Stimulated activated CD4-positive, alpha-beta T cell treated with anti-CD3 and anti-CD28 coated beads, Interleukin-12 subunit alpha, Interleukin-12 subunit beta, amount 100 ng/mL, for 4 hours (primary cell): ENCODE data around the gene MGAT5B.
A peak's percentile ranks its signal among the peaks of the same experiment; 100 is the strongest.
"Not testable (repeated sequence)": the region's sequence is repeated elsewhere in the genome, so short reads cannot be mapped to it uniquely, and the experiment has no call there.

Experiments used
- DNase-seq: peaks from one replicate; pipeline ENCODE4 v3.0.0-alpha.2; 2020

The MGAT5B gene

GRCh38 chr17:76868176-76868668, at the start of gene MGAT5B:
Gene MGAT5B, plus strand, starts transcription at chr17:76868404. Its CDS starts 626 bp downstream, at chr17:76869030.
- peak; percentile 82 for DNase-seq

GRCh38 chr17:76820039-76820438, 48.2 kb upstream of the MGAT5B start:
- no peak for DNase-seq

GRCh38 chr17:76820561-76820960, 47.6 kb upstream of the MGAT5B start:
- DNase-seq, result no peak

GRCh38 chr17:76822184-76822778, 45.9 kb upstream of the MGAT5B start:
- DNase-seq, result no peak

GRCh38 chr17:76824093-76824492, 44.1 kb upstream of the MGAT5B start:
- no peak for DNase-seq

GRCh38 chr17:76826330-76827068, 41.7 kb upstream of the MGAT5B start:
- no peak for DNase-seq

- DNase-seq, result no peak
Measured at GRCh38 chr17:76827736-76828135, 40.5 kb upstream of the MGAT5B start.

GRCh38 chr17:76830987-76831715, 37.1 kb upstream of the MGAT5B start:
- no peak for DNase-seq

- no peak for DNase-seq
Measured at GRCh38 chr17:76833034-76833644, 35.1 kb upstream of the MGAT5B start.

GRCh38 chr17:76833747-76834146, 34.5 kb upstream of the MGAT5B start:
- DNase-seq, result no peak

- no peak for DNase-seq
Measured at GRCh38 chr17:76834870-76835269, 33.3 kb upstream of the MGAT5B start.

GRCh38 chr17:76840443-76840767, 27.8 kb upstream of the MGAT5B start:
- DNase-seq, result no peak

GRCh38 chr17:76840884-76841775, 27.1 kb upstream of the MGAT5B start:
- DNase-seq, result no peak

- no peak for DNase-seq
Measured at GRCh38 chr17:76841776-76842405, 26.3 kb upstream of the MGAT5B start.

- DNase-seq, result not testable (repeated sequence)
Measured at GRCh38 chr17:76843068-76843467, 25.1 kb upstream of the MGAT5B start.

GRCh38 chr17:76843703-76844484, 24.3 kb upstream of the MGAT5B start:
- no peak for DNase-seq

GRCh38 chr17:76844485-76844829, 23.7 kb upstream of the MGAT5B start:
- no peak for DNase-seq

- no peak for DNase-seq
Measured at GRCh38 chr17:76844846-76845245, 23.4 kb upstream of the MGAT5B start.

GRCh38 chr17:76845541-76846017, 22.6 kb upstream of the MGAT5B start:
- DNase-seq, result no peak

- DNase-seq, result no peak
Measured at GRCh38 chr17:76847031-76847430, 21.2 kb upstream of the MGAT5B start.

- DNase-seq, result no peak
Measured at GRCh38 chr17:76848670-76849069, 19.5 kb upstream of the MGAT5B start.
